Upper lobe of left lung (tissue), 6 donors: ENCODE data around the gene YPEL3. TPM values are rescaled to one million over a fixed set of nuclear protein-coding genes. Genes with fewer than 3 reads are reported as not detected.
"Not testable (repeated sequence)": the region's sequence is repeated elsewhere in the genome, so short reads cannot be mapped to it uniquely, and the experiment has no call there.

Source experiments
- ATAC-seq, 2 donors: fragments of 200-7000 bp; cut with Tn5 transposase; one replicate each; pipeline ENCODE4 v1.9.1; 2022; ENCODE audit warnings: mild to moderate bottlenecking in 2 of 2, moderate library complexity in 2 of 2; ENCODE audit not compliant: low FRiP score in 2 of 2
- DNase-seq, 2 donors: peaks; one replicate each; pipeline ENCODE4 v3.0.0-alpha.2; 2019 to 2020
- H3K27ac ChIP-seq, 4 donors: fragments of 200-600 bp; sonication (generic); one replicate each; pipeline ENCODE4 v1.5.1; 2016 to 2019
- H3K27me3 ChIP-seq, 4 donors: fragments of 200-600 bp; sonication (generic); one replicate each; pipeline ENCODE4 v1.5.1; 2017 to 2019
- H3K36me3 ChIP-seq, 4 donors: fragments of 200-600 bp; sonication (generic); one replicate each; pipeline ENCODE4 v1.5.1; 2016 to 2019
- H3K4me1 ChIP-seq, 4 donors: fragments of 200-600 bp; sonication (generic); one replicate each; pipeline ENCODE4 v1.5.1; 2018 to 2019
- H3K4me3 ChIP-seq, 4 donors: fragments of 200-600 bp; sonication (generic); one replicate each; pipeline ENCODE4 v1.5.1; 2017 to 2019; ENCODE audit warnings: mild to moderate bottlenecking in 2 of 4, moderate library complexity in 1 of 4
- H3K9me3 ChIP-seq, 4 donors: fragments of 200-600 bp; sonication (generic); one replicate each; pipeline ENCODE4 v1.5.1; 2018 to 2019
- CTCF ChIP-seq, 6 experiments: fragments of 450-650 bp in 4 of 6; fragments of 200-600 bp in 2 of 6; sonication (generic) in 2 of 6; IDR thresholded peaks; one replicate each; pipeline ENCODE4 v1.5.1; 2016 to 2019; ENCODE audit warnings: antibody characterized with exemption in 6 of 6
- EP300 ChIP-seq, 4 donors: sonication (generic); formaldehyde crosslinking; IDR thresholded peaks; one replicate each; pipeline ENCODE4 v1.5.1; 2017; ENCODE audit warnings: antibody characterized with exemption in 4 of 4, control low read depth in 2 of 4
- POLR2A ChIP-seq, 4 donors: fragments of 450-650 bp; IDR thresholded peaks; one replicate each; pipeline ENCODE4 v1.5.1; 2016 to 2017; ENCODE audit warnings: antibody characterized with exemption in 4 of 4, mild to moderate bottlenecking in 2 of 4
- POLR2AphosphoS5 ChIP-seq, 2 donors: sonication (generic); formaldehyde crosslinking; IDR thresholded peaks; one replicate each; pipeline ENCODE4 v1.5.1; 2017; ENCODE audit warnings: antibody characterized with exemption in 2 of 2
- WGBS, 2 donors: methylation state at CpG; one replicate each; pipeline ENCODE4 v1.1.5; 2017 to 2018; 5-methylcytosine and 5-hydroxymethylcytosine counted together
- total RNA-seq, 6 donors: library from RNA; depleted of rRNA in 4 of 6; stranded (reverse); fragments of >200 nt in 4 of 6; gene quantifications; one replicate each; pipeline versions ENCODE4 v1.1.0 to v1.2.1, GENCODE V29; 2016 to 2021
- donor health status: DM: no; HTN: no; CAD: no; lungs with moderate emphysema.
- donor health status: DM: no; HTN: yes; CAD: no; lungs with severe emphysema.

The YPEL3 gene
- total RNA-seq, 6 donors from 2014 or later: 81.5 to 228 (median 116) TPM

- H3K9me3 ChIP-seq: no peaks in the 10 kb centered on the region
- TF ChIP-seq POLR2A (IDR thresholded peaks at IDR 0.05) (no peak), POLR2AphosphoS5 (IDR thresholded peaks at IDR 0.05) (no peak), EP300 (IDR thresholded peaks at IDR 0.05) (no peak), CTCF (IDR thresholded peaks at IDR 0.05) (no peak)
- no peak overlapping the region for H3K4me3 ChIP-seq
- ATAC-seq: no peak
- no peak for DNase-seq
- WGBS, 2 donors: 89 to 100% methylated on average over 1 of the region's 1 CpG
- no peak overlapping the region for H3K27ac ChIP-seq
- H3K4me1 ChIP-seq: peaks cover 3 to 16% (median 4%) of the 10 kb centered on the region in 4 donors
- H3K36me3 ChIP-seq: no peaks in the 10 kb centered on the region
- H3K27me3 ChIP-seq: no peaks in the 10 kb centered on the region
These were observed 32.0 kb upstream of the YPEL3 start for GRCh38 chr16:30127993-30128392.

DNA sequence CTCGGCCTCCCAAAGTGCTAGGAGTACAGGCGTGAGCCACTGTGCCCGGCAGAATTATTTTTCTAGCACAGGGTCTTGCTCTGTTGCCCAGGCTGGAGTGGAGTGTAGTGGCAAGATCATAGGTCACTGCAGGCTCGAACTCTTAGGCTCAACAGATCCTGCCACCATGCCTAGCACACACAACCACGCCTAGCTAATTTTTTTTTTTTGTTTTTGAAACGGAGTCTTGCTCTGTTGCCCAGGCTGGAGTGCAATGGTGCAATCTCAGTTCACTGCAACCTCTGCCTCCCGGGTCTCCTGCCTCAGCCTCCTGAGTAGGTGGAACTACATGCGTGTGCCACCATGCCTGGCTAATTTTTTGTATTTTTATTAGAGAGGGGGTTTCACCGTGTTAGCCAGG is 29.7 kb upstream of the YPEL3 start:
- H3K4me1 ChIP-seq: peaks cover 19 to 34% (median 21%) of the 10 kb centered on the region in 4 donors
- not testable (repeated sequence) for H3K9me3 ChIP-seq, H3K27ac ChIP-seq, H3K27me3 ChIP-seq, ATAC-seq, H3K4me3 ChIP-seq, H3K36me3 ChIP-seq, DNase-seq
- WGBS, 2 donors: 90 to 93% methylated on average over 8 to 9 of the region's 9 CpGs

DNA sequence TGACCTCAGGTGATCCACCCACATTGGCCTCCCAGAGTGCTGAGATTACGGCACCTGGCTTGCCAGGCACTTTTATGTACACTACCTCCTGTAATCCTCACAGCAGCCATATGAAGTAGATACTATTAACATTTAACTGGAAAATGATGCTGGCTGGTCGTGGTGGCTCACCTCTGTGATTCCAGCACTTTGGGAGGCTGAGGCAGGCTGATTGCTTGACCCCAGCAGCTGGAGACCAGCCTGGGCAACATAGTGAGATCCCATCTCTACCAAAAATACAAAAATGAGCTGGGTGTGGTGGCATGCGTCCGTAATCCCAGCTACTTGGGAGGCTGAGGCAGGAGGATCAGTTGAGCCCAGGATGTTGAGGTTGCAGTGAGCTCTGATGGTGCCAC is 29.0 kb upstream of the YPEL3 start:
- TF ChIP-seq POLR2A (IDR thresholded peaks at IDR 0.05) (no peak), CTCF (IDR thresholded peaks at IDR 0.05) (no peak), POLR2AphosphoS5 (IDR thresholded peaks at IDR 0.05) (no peak), EP300 (IDR thresholded peaks at IDR 0.05) (no peak)
- H3K27me3 ChIP-seq: no peaks in the 10 kb centered on the region
- H3K27ac ChIP-seq: peak overlapping the region in 3 of 4 donors; percentile 34 to 99 (median 96)
- peaks cover 0 to 12% (median under 1%) of the 10 kb centered on the region in 4 donors for H3K36me3 ChIP-seq
- no peak overlapping the region for H3K4me3 ChIP-seq
- ATAC-seq (no peak), DNase-seq (no peak)
- no peaks in the 10 kb centered on the region for H3K9me3 ChIP-seq
- 83 to 93% methylated on average over 3 to 4 of the region's 4 CpGs for WGBS, 2 donors
- H3K4me1 ChIP-seq: peaks cover 23 to 34% (median 28%) of the 10 kb centered on the region in 4 donors

GRCh38 chr16:30122604-30123160 is 26.7 kb upstream of the YPEL3 start:
- Histone ChIP-seq H3K27ac (peak overlapping the region; percentile 88 to 99 (median 96)), H3K27me3 (no peaks in the 10 kb centered on the region), H3K9me3 (no peaks in the 10 kb centered on the region), H3K4me3 (peak overlapping the region; percentile 84 to 99 (median 96)), H3K36me3 (peaks cover 5 to 35% (median 14%) of the 10 kb centered on the region in 4 donors), H3K4me1 (peaks cover 23 to 34% (median 30%) of the 10 kb centered on the region in 4 donors)
- ATAC-seq (peak; percentile 12 to 33), DNase-seq (no peak)
- TF ChIP-seq POLR2A (IDR thresholded peaks at IDR 0.05): no peak
- TF ChIP-seq POLR2AphosphoS5 (IDR thresholded peaks at IDR 0.05): no peak
- TF ChIP-seq CTCF (IDR thresholded peaks at IDR 0.05): no peak
- no peak for TF ChIP-seq EP300 (IDR thresholded peaks at IDR 0.05)
- WGBS, 2 donors: 1% methylated on average over 22 to 28 of the region's 42 CpGs

- DNase-seq (peak; percentile 61 to 64), ATAC-seq (peak; percentile 38 to 66)
- H3K27me3 ChIP-seq: no peaks in the 10 kb centered on the region
- WGBS, 2 donors: 33 to 35% methylated on average over 15 to 31 of the region's 31 CpGs
- H3K4me3 ChIP-seq: peak overlapping the region; percentile 84 to 99 (median 96)
- H3K4me1 ChIP-seq: peaks cover 23 to 34% (median 30%) of the 10 kb centered on the region in 4 donors
- TF ChIP-seq CTCF (IDR thresholded peaks at IDR 0.05): no peak
- TF ChIP-seq POLR2AphosphoS5 (IDR thresholded peaks at IDR 0.05): peak in 1 of 2 donors; percentile 52
- TF ChIP-seq POLR2A (IDR thresholded peaks at IDR 0.05): peak in 1 of 4 donors; percentile 15
- TF ChIP-seq EP300 (IDR thresholded peaks at IDR 0.05): no peak
- peaks cover 10 to 43% (median 22%) of the 10 kb centered on the region in 4 donors for H3K36me3 ChIP-seq
- H3K27ac ChIP-seq: peak overlapping the region; percentile 88 to 99 (median 96)
- H3K9me3 ChIP-seq: no peaks in the 10 kb centered on the region
These were observed 25.9 kb upstream of the YPEL3 start for GRCh38 chr16:30121741-30122571.
